ENCODE results near the gene ENTPD5. TPM values are rescaled to one million over a fixed set of nuclear protein-coding genes. Genes with fewer than 3 reads are reported as not detected.

ENTPD5 gene
- total and polyA plus RNA-seq, 4 donors: 38.1 to 276 (median 76.5) TPM

GRCh38 chr14:73945159-73945670 lies 73.9 kb downstream of the ENTPD5 start:
- Histone ChIP-seq H3K27me3 (ENCODE audit: control insufficient read depth in 4 of 4, insufficient read depth in 4 of 4, low read length in 3 of 4) (no peaks in the 10 kb centered on the region), H3K36me3 (ENCODE audit: control insufficient read depth in 4 of 4, insufficient read depth in 3 of 4, low read depth in 1 of 4, low read length in 3 of 4) (peaks cover 0 to 16% (median 6%) of the 10 kb centered on the region in 4 donors), H3K4me1 (ENCODE audit: control insufficient read depth in 4 of 4, insufficient read depth in 4 of 4, low read length in 3 of 4) (peaks cover 2 to 13% (median 6%) of the 10 kb centered on the region in 4 donors), H3K9ac (ENCODE audit: low read depth in 1 of 2, low read length in 2 of 2) (no peak overlapping the region), H3K4me3 (ENCODE audit: low read depth in 1 of 3, low read length in 3 of 3) (no peak overlapping the region), H3K9me3 (ENCODE audit: control insufficient read depth in 4 of 4, low read length in 3 of 4) (no peaks in the 10 kb centered on the region), H3K27ac (ENCODE audit: low read depth in 1 of 2, low read length in 2 of 2) (no peak overlapping the region)
- TF ChIP-seq TAF1 (conservative IDR thresholded peaks at IDR 0.05): no peak
- no peak for TF ChIP-seq HNF4A (conservative IDR thresholded peaks at IDR 0.05)
- no peak for TF ChIP-seq JUND (IDR thresholded peaks at IDR 0.05)
- TF ChIP-seq ZBTB33 (IDR thresholded peaks at IDR 0.05): no peak
- TF ChIP-seq EGR1 (IDR thresholded peaks at IDR 0.05; ENCODE audit: low read depth in 2 of 2): no peak
- WGBS: 85% methylated on average over 4 of the region's 4 CpGs
- DNase-seq (ENCODE audit: low spot score): no peak

- Histone ChIP-seq H3K4me1 (ENCODE audit: control insufficient read depth in 4 of 4, insufficient read depth in 4 of 4, low read length in 3 of 4) (peaks cover 2 to 11% (median 5%) of the 10 kb centered on the region in 4 donors), H3K27me3 (ENCODE audit: control insufficient read depth in 4 of 4, insufficient read depth in 4 of 4, low read length in 3 of 4) (no peaks in the 10 kb centered on the region), H3K4me3 (ENCODE audit: low read depth in 1 of 3, low read length in 3 of 3) (no peak overlapping the region), H3K36me3 (ENCODE audit: control insufficient read depth in 4 of 4, insufficient read depth in 3 of 4, low read depth in 1 of 4, low read length in 3 of 4) (peaks cover 0 to 18% (median 7%) of the 10 kb centered on the region in 4 donors), H3K27ac (ENCODE audit: low read depth in 1 of 2, low read length in 2 of 2) (no peak overlapping the region), H3K9ac (ENCODE audit: low read depth in 1 of 2, low read length in 2 of 2) (no peak overlapping the region), H3K9me3 (ENCODE audit: control insufficient read depth in 4 of 4, low read length in 3 of 4) (no peaks in the 10 kb centered on the region)
- WGBS: 87% methylated on average over 17 of the region's 17 CpGs
- no peak for DNase-seq (ENCODE audit: low spot score)
- TF ChIP-seq REST (IDR thresholded peaks at IDR 0.05) (no peak), HNF4A (conservative IDR thresholded peaks at IDR 0.05) (no peak), CTCF (IDR thresholded peaks at IDR 0.05; ENCODE audit: low read depth, low read length, missing input control) (no peak), NR2F2 (IDR thresholded peaks at IDR 0.05) (no peak), RXRA (IDR thresholded peaks at IDR 0.05) (no peak), TAF1 (conservative IDR thresholded peaks at IDR 0.05) (no peak), FOXA2 (IDR thresholded peaks at IDR 0.05) (no peak), JUND (IDR thresholded peaks at IDR 0.05) (no peak), ZBTB33 (IDR thresholded peaks at IDR 0.05) (no peak), MAX (IDR thresholded peaks at IDR 0.05) (no peak), EGR1 (IDR thresholded peaks at IDR 0.05; ENCODE audit: low read depth in 2 of 2) (no peak), RAD21 (IDR thresholded peaks at IDR 0.05) (no peak), YY1 (IDR thresholded peaks at IDR 0.05) (no peak), GABPA (IDR thresholded peaks at IDR 0.05 in 1 of 2, conservative IDR thresholded peaks at IDR 0.05 in 1 of 2) (no peak), SP1 (IDR thresholded peaks at IDR 0.05) (no peak), ATF3 (IDR thresholded peaks at IDR 0.05) (no peak), FOXA1 (IDR thresholded peaks at IDR 0.05) (no peak), HNF4G (IDR thresholded peaks at IDR 0.05) (no peak)
These were observed 74.5 kb downstream of the ENTPD5 start for GRCh38 chr14:73944432-73945158.

All from liver (tissue), 9 donors.